HG03442 (cell line): ENCODE data around the gene MAPK1IP1L.
A peak's percentile ranks its signal among the peaks of the same experiment; 100 is the strongest.

Experiments used
- ATAC-seq: cut with Tn5 transposase; IDR thresholded peaks from one replicate; pipeline ENCODE4 v1.9.1; 2021; ENCODE audit warnings: mild to moderate bottlenecking, moderate library complexity; ENCODE audit not compliant: unreplicated experiment

Gene MAPK1IP1L

GRCh38 chr14:55094292-55095157, 43.1 kb downstream of the MAPK1IP1L start:
- ATAC-seq, result no peak

- peak; percentile 75 for ATAC-seq
Observed at GRCh38 chr14:55097881-55098560, 46.6 kb downstream of the MAPK1IP1L start.

- ATAC-seq, result no peak
Observed at GRCh38 chr14:55098561-55098898, 47.1 kb downstream of the MAPK1IP1L start.

- no peak for ATAC-seq
Observed at GRCh38 chr14:55099756-55100155, 48.3 kb downstream of the MAPK1IP1L start.

- no peak for ATAC-seq
Observed at GRCh38 chr14:55101698-55102097, 50.3 kb downstream of the MAPK1IP1L start.

- peak; percentile 63 for ATAC-seq
Observed at GRCh38 chr14:55102141-55102621, 50.7 kb downstream of the MAPK1IP1L start.

GRCh38 chr14:55103005-55103640, 51.7 kb downstream of the MAPK1IP1L start:
- ATAC-seq, result peak; percentile 34

GRCh38 chr14:55103971-55104954, 52.8 kb downstream of the MAPK1IP1L start:
- no peak for ATAC-seq

GRCh38 chr14:55105991-55106390, 54.5 kb downstream of the MAPK1IP1L start:
- no peak for ATAC-seq

GRCh38 chr14:55107766-55108554, 56.5 kb downstream of the MAPK1IP1L start:
- peak; percentile 71 for ATAC-seq

- ATAC-seq, result no peak
Observed at GRCh38 chr14:55109836-55110235, 58.4 kb downstream of the MAPK1IP1L start.

- no peak for ATAC-seq
Observed at GRCh38 chr14:55111122-55111708, 59.8 kb downstream of the MAPK1IP1L start.

- ATAC-seq, result no peak
Observed at GRCh38 chr14:55114720-55115119, 63.3 kb downstream of the MAPK1IP1L start.

GRCh38 chr14:55115460-55115859, 64.0 kb downstream of the MAPK1IP1L start:
- ATAC-seq, result no peak

- ATAC-seq, result no peak
Observed at GRCh38 chr14:55115861-55116245, 64.4 kb downstream of the MAPK1IP1L start.

- no peak for ATAC-seq
Observed at GRCh38 chr14:55116246-55117030, 65.0 kb downstream of the MAPK1IP1L start.

GRCh38 chr14:55117803-55118441, 66.5 kb downstream of the MAPK1IP1L start:
- no peak for ATAC-seq

GRCh38 chr14:55118761-55119160, 67.3 kb downstream of the MAPK1IP1L start:
- ATAC-seq, result no peak
